Measurements from ENCODE around the gene MTAP.

The MTAP gene

DNA sequence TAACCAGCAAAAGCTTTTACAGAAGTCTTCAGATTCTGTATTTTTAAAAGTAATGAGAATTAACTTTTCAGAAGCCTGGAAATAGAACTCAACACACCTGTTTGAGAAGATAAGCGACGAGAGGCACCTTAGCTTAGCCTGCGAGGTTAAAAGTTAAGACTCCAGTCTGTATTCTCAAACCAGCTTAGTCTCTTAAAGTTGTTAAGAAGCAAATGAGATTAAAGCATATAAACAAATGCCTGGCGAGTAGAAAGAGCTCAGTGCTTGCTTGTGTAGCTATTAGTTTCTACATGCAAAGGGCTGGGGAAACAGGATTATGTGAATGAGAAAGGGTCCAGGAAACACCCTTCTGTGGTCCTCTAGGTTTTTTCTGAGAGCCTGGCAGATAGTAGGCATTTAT is 51.7 kb downstream of the MTAP start:
- DNase-seq: no peak

DNA sequence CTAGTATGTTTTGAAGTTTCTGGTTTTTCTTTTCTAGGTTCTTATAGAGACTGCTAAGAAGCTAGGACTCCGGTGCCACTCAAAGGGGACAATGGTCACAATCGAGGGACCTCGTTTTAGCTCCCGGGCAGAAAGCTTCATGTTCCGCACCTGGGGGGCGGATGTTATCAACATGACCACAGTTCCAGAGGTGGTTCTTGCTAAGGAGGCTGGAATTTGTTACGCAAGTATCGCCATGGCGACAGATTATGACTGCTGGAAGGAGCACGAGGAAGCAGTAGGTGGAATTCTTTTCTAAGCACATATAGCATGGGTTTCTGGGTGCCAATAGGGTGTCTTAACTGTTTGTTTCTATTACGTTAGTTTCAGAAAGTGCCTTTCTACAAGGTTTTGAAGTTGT is 52.2 kb downstream of the MTAP start:
- DNase-seq: no peak

DNA sequence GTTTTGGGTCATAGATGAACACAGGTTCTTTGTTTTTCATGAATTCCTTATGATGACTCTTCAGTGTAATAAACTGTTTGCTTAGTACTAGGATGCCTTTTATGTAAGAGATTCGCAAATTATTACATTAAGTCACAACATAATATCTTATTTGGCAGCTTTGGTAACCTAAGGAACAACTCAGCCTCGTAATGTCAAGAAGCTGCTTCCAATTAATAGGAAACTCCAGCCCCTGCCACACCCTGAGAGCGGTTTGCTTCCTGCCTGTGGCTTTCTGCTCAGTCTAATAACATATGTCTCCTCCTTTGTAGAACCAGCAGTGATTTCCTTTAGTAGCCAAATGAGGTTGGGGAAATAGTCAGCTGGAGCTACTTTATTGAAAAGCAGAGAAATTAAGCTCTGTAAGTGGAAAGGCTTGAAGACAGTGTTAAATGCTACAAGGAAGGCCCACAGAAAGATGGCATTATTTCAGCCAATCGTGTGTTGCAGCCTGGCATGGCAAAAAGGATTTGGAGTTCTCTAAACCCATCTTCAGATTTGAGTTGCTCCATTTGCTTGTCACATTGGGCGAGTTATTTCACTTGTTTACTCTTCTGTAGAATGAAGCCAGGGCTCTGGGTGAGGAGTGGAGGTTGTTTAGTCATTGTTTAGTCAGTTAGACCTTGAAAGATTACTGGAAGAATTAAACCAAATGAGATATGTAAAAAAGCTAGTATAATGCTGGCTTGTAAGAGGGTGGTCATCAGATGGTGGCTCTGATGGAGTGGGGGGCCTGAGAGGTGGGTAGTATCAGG is 54.1 kb downstream of the MTAP start:
- DNase-seq: no peak

DNA sequence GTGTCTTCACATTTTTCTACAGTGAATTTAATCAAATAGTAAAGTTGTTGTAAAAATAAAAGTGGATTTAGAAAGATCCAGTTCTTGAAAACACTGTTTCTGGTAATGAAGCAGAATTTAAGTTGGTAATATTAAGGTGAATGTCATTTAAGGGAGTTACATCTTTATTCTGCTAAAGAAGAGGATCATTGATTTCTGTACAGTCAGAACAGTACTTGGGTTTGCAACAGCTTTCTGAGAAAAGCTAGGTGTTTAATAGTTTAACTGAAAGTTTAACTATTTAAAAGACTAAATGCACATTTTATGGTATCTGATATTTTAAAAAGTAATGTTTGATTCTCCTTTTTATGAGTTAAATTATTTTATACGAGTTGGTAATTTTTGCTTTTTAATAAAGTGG is 60.4 kb downstream of the MTAP start:
- DNase-seq: no peak

DNA sequence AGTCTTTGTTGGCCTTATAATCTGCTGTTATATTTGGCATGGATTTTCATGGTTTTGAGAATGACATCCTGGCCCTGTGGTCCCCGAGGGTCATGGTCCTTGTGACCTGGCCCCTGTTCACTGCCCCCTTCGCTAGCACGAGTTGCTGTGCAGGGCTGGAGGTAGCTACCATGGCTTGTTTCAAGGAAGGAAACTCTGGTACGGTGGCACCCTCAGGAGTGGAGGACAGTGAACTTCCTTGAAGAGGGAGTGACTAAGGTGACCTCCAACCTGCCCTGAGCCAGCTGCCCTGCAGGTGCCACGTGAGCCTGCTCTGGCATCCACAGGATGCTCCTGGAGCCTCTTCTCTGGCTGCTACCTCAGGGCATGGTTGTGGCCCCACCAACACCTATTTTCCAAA is 62.1 kb downstream of the MTAP start:
- DNase-seq: no peak

GRCh38 chr9:21866302-21866701 is 63.9 kb downstream of the MTAP start:
- no peak for DNase-seq

GRCh38 chr9:21871256-21871975 is 69.0 kb downstream of the MTAP start:
- DNase-seq: no peak

DNA sequence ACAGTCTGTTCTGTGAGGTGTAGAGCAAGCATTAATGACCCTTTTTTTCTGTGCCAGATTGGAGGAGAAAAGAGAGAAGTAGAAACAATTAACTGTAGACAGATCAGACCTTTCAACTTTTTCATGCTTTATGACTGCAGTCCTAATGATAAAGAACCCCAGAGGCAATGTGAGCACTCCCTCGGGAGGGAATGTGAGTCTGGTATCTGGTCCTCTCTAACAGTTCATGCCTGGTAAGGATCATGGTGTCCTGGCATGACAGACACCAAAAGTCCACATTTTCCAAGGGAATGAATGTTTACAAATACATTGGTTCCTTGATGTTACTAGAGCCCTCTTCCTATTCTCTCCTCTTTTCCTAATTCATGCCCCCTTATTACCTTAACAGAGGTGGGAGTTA is 70.3 kb downstream of the MTAP start:
- no peak for DNase-seq

DNA sequence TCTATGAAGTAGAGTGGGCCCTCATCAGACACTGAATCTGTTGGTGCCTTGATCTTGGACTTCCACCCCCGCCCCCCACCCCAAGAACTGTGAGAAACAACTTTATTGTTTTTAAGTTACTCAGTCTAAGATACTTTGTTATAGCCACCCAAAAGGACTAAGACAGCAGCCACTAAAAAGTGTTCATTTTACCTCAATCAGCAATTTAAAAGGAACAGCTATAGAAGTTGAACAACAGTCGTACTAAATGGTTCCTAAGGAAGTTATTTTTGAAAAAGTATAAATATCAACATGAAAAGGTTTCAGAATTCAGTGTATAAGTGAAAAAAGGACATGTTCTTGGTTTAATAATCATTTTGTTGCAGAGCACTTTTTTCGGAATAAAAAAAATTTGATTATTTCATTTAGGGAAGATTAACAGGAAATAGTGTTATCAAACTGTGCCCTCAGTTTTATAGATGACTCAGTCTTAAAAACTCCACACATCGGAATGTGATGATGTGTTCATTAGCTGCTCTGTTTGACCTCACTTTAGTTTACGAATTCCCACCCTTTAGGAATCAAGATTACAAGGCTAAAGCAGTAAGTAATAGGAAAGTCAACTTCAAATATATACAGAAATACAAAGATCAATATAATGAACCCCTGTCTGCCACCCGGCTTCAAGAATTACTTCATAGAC is 71.2 kb downstream of the MTAP start:
- no peak for DNase-seq

DNA sequence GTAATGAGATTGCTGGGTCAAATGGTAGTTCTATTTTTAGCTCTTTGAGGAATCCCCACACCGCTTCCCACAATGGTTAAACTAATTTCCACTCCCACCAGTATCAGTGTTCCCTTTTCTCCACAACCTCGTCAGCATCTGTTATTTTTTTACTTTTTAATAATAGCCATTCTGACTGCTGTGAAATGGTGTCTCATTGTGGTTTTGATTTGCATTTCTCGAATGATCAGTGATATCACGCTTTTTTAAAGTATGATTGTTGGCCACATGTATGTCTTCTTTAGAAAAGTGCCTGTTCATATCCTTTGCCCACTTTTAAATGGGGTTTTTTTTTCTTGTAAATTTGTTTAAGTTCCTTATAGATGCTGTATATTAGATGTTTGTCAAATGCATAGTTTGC is 73.5 kb downstream of the MTAP start:
- no peak for DNase-seq

DNA sequence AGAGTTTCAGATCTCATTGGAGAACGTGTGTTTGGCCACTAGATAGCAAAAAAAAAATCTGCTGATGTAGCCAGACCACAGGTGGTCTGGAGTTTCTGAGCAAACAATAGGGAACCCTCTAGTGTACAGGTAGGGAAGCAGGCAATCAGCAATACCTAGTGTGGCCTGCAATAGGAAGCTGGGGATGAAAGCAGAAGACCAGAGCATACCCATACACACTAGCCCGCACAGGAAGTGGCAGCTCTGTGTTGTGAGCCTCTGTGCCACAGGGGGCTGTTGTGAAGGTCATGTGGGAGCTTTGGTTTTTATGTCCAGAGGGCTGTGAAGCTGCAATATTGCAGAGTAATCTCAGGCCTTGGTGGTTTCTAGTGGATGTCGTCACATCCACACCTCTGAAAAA is 81.2 kb downstream of the MTAP start:
- no peak for DNase-seq

DNA sequence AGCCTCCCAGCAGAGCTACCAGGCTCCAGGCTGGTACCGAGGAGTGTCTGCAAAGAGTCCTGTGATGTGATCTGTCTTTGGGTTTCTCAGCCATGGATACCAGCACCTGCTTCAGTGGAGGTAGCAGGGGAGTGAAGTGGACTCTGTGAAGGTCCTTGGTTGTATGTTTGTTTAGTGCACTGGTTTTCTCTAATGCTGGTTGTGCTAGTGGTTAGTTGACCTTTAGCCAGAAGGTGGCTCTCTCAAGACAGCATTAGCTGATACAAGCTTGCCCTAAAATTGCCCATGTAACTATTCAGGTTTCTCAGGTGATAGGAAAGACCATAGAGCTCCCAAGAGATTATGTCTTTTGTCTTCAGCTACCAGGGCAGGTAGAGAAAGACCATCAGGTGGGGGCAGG is 87.2 kb downstream of the MTAP start:
- DNase-seq: no peak

- no peak for DNase-seq
Measured at GRCh38 chr9:21890696-21891095, 88.3 kb downstream of the MTAP start.

GRCh38 chr9:21901546-21901945 is 99.1 kb downstream of the MTAP start:
- no peak for DNase-seq

GRCh38 chr9:21902136-21902535 is 99.7 kb downstream of the MTAP start:
- no peak for DNase-seq

GRCh38 chr9:21903380-21903965 is 101.0 kb downstream of the MTAP start:
- no peak for DNase-seq

GRCh38 chr9:21904371-21904770 is 101.9 kb downstream of the MTAP start:
- no peak for DNase-seq

DNA sequence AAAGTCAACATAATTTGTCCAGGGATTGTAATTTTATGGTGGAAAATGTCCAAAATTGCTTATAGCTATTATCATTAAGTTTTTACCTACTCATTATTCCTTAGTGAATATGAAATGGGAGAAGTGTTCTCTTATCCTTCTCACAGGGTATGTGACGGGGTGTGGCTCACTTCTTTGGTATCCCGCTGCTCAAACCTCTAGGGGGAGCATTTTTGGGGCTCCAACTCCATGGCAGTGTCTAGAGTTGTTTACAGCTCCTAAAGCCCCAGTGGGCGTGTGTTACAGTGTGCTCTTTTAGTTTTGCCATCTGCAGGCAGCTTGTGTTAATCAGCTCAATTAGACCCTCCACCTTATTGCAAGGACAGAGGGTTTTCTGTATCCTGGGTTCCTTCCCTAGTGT is 102.3 kb downstream of the MTAP start:
- DNase-seq: peak; percentile 3

- no peak for DNase-seq
Measured at GRCh38 chr9:21906213-21906612, 103.8 kb downstream of the MTAP start.

DNA sequence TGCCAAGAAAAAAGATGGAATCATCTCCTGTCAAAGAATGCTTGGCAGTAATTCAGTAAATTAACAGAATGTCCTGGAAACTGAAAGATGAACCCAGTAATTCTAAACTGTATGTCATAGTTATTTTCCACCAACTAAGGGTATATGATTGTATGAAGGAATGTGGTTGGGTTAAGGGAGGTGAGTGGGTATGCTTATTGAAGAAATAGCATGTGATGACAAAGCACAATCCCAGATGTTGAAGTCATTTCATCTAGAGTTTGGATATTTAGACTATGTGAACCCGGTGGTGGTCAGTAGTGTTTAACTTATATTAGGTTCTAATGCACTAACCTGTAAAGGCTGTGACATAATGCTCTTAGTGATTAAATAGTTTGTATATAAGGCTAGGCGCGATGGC is 104.4 kb downstream of the MTAP start:
- DNase-seq: no peak

DNA sequence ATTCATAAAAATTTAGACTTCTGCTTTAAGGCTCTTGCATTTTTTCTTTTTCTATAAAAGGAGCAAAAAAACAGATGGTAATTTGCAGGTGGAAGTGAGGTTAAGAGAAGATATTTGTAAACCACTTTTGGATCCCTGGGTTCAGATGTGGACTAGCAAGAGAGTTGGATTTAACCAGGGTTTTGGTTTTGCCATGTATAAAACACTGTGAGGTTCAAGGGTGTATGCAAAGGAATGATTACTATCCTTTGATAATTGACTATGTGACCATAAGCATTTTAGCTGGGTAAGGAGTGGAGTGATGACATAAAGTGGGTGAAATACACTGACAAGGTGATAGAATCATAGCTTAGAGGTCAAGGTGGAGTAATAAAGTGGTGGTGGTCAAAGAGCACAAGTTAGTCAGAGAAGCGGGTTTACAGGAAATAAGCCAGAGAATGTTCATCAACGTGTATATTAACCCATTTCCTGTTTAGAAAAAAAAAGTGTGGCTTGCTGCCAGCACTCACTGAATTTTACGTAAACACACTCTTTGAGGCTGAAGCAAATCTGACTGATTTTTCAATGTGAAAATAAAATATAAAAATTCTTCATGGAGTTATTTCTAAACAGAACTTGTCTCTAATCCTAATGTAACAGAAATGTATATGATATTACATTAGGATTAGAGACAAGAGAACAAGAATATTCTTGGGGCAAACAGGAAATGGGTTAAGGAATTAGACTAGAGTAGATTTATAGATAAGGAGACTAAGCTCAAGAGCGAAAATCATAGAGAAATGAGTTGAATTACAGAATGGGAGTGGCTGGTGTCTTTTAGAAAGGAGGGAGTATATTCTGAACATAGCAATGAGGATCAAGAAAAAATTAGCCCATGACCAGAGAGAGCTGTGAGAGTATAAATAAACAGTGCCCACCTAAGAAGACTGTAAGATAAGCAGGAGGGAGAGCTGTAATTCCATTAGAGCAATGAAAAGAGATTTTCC is 117.2 kb downstream of the MTAP start:
- peak; percentile 67 for DNase-seq

DNA sequence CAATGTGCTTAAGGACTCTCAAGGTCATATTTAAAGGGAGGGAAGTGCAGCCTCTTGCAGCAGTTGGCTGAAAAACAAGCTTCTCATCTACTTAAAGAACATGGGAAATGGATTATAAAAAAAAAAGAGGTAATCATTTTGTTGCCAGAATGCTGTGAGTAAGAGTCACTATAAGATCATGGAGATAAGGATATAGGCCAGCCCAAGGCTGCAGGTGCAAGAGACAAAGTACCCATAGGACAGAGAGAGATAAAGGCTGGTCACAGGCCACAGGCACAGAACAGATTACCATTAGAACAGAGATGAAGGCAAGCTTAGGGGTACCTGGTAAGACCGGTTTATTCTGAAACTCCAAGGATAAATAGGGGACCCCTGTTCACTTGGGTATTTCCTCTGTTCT is 121.3 kb downstream of the MTAP start:
- no peak for DNase-seq

Data from CD4-positive, alpha-beta T cell treated with Interleukin-10 for 1 hour (primary cell).